ENCODE data around the gene CHFR.
"Not testable (repeated sequence)": the region's sequence is repeated elsewhere in the genome, so short reads cannot be mapped to it uniquely, and the experiment has no call there.

CHFR gene

GRCh38 chr12:132904718-132905328 is 17.4 kb upstream of the CHFR start:
- no peak overlapping the region for H3K27ac ChIP-seq
- TF ChIP-seq CTCF (conservative IDR thresholded peaks at IDR 0.05) (peak; percentile 71), ZFX (IDR thresholded peaks at IDR 0.05) (no peak)

GRCh38 chr12:132899033-132899432 is 11.6 kb upstream of the CHFR start:
- TF ChIP-seq CTCF (conservative IDR thresholded peaks at IDR 0.05), result no peak
- TF ChIP-seq ZFX (IDR thresholded peaks at IDR 0.05), result no peak
- H3K27ac ChIP-seq, result no peak overlapping the region

- TF ChIP-seq CTCF (conservative IDR thresholded peaks at IDR 0.05), result no peak
- no peak for TF ChIP-seq ZFX (IDR thresholded peaks at IDR 0.05)
- H3K27ac ChIP-seq, result no peak overlapping the region
Observed at GRCh38 chr12:132888852-132889251, 1.4 kb upstream of the CHFR start.

GRCh38 chr12:132886529-132887477 is 602 bp downstream of the CHFR start:
- 0 out of 2 replicates have a peak, but pooled peaks have one; percentile 51 for TF ChIP-seq ZFX (IDR thresholded peaks at IDR 0.05)
- TF ChIP-seq CTCF (conservative IDR thresholded peaks at IDR 0.05), result no peak
- peak overlapping the region; percentile 85 for H3K27ac ChIP-seq

GRCh38 chr12:132881818-132882217 is 5.6 kb downstream of the CHFR start:
- TF ChIP-seq ZFX (IDR thresholded peaks at IDR 0.05), result no peak
- no peak for TF ChIP-seq CTCF (conservative IDR thresholded peaks at IDR 0.05)
- no peak overlapping the region for H3K27ac ChIP-seq

- not testable (repeated sequence) for H3K27ac ChIP-seq
Observed at GRCh38 chr12:132874620-132875019, 12.8 kb downstream of the CHFR start.

GRCh38 chr12:132874175-132874574 is 13.2 kb downstream of the CHFR start:
- TF ChIP-seq CTCF (conservative IDR thresholded peaks at IDR 0.05) (no peak), ZFX (IDR thresholded peaks at IDR 0.05) (no peak)
- H3K27ac ChIP-seq, result no peak overlapping the region

Measured in C4-2B (cell line).